Astrocyte (in vitro differentiated cells and primary cell): ENCODE results near the gene CCDC69.

ENCODE experiments used
- EZH2 ChIP-seq: IDR thresholded peaks from 2 replicates; pipeline ENCODE4 v1.6.1; 2012; ENCODE audit warnings: mild to moderate bottlenecking, low read length, inconsistent platforms; ENCODE audit not compliant: insufficient read depth
- TF ChIP-seq, protein P1 (sequence below): IDR thresholded peaks from 2 replicates; pipeline ENCODE4 v1.5.1; 2011; ENCODE audit warnings: low read depth, mild to moderate bottlenecking, inconsistent platforms, low read length, moderate library complexity; ENCODE audit not compliant: insufficient read depth

DNA sequence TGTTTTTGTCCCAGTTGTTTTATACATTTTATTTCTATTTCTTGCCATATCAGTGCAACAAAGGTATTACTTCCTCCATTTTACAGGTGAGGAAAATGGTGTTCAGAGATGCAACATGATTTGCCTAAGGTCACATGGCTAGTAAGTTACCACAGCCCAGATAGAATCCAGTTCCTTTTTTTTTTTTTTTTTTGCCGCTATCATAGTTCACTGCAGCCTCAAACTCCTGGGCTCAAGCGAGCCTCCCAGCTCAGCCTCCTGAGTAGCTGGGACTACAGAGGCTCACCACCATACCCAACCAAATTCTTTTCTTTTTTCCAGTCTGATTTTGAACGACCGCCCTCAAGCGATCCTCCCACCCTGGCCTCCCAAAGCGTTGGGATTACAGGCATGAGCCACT lies 480 bp upstream of the CCDC69 start:
- TF ChIP-seq, protein P1, sequence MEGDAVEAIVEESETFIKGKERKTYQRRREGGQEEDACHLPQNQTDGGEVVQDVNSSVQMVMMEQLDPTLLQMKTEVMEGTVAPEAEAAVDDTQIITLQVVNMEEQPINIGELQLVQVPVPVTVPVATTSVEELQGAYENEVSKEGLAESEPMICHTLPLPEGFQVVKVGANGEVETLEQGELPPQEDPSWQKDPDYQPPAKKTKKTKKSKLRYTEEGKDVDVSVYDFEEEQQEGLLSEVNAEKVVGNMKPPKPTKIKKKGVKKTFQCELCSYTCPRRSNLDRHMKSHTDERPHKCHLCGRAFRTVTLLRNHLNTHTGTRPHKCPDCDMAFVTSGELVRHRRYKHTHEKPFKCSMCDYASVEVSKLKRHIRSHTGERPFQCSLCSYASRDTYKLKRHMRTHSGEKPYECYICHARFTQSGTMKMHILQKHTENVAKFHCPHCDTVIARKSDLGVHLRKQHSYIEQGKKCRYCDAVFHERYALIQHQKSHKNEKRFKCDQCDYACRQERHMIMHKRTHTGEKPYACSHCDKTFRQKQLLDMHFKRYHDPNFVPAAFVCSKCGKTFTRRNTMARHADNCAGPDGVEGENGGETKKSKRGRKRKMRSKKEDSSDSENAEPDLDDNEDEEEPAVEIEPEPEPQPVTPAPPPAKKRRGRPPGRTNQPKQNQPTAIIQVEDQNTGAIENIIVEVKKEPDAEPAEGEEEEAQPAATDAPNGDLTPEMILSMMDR = no peak
- no peak for TF ChIP-seq EZH2
